LoVo (cell line): ENCODE measurements around the gene ZNF189.
A peak's percentile ranks its signal among the peaks of the same experiment; 100 is the strongest.

Experiments used
- DNase-seq: peaks from one replicate; pipeline ENCODE4 v3.0.0-alpha.2; 2016; ENCODE audit warnings: low spot score

Gene ZNF189

GRCh38 chr9:101450931-101451330 is 52.3 kb downstream of the ZNF189 start:
- DNase-seq = no peak

- no peak for DNase-seq
Observed at GRCh38 chr9:101451498-101451897, 52.8 kb downstream of the ZNF189 start.

- no peak for DNase-seq
Observed at GRCh38 chr9:101453776-101454570, 55.3 kb downstream of the ZNF189 start.

GRCh38 chr9:101455656-101456240 is 57.1 kb downstream of the ZNF189 start:
- DNase-seq = no peak

- no peak for DNase-seq
Observed at GRCh38 chr9:101457003-101457402, 58.4 kb downstream of the ZNF189 start.

GRCh38 chr9:101458963-101459631 is 60.4 kb downstream of the ZNF189 start:
- DNase-seq = peak; percentile 63
